GM12865 (cell line): ENCODE results near the gene ZP4.

Experiments used
- DNase-seq: peaks from one replicate; pipeline ENCODE4 v3.0.0; 2010; ENCODE audit warnings: low read depth
- H3K4me3 ChIP-seq: 2 replicates; pipeline ENCODE4 v1.5.1; 2011; ENCODE audit warnings: mild to moderate bottlenecking, low read depth, low read length, control low read depth
- TF ChIP-seq, protein P1 (sequence below): IDR thresholded peaks from 2 replicates; pipeline ENCODE4 v1.5.1; 2011; ENCODE audit warnings: low read length, control low read depth, low read depth, inconsistent platforms; ENCODE audit not compliant: insufficient read depth; ENCODE audit errors: missing control alignments

ZP4 gene

DNA sequence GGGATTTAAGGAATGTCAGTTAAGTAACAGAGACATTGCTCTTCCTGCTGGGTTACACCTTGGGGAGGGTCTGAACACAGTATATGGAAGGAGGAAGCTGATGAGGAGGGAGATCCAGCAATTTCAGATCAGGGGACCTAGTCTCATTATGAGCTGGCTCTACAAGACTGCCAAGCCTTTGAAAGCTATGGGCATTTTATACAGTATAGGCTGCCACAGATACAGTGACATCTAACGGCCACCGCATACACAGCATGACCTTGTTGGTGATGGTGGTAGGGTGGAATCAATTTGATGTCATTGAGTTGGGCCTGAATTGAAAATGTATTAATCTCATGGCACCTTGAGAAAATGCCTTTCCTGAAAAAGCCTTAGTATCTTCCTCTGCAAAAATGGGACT lies 22.6 kb upstream of the ZP4 start:
- TF ChIP-seq, protein P1, sequence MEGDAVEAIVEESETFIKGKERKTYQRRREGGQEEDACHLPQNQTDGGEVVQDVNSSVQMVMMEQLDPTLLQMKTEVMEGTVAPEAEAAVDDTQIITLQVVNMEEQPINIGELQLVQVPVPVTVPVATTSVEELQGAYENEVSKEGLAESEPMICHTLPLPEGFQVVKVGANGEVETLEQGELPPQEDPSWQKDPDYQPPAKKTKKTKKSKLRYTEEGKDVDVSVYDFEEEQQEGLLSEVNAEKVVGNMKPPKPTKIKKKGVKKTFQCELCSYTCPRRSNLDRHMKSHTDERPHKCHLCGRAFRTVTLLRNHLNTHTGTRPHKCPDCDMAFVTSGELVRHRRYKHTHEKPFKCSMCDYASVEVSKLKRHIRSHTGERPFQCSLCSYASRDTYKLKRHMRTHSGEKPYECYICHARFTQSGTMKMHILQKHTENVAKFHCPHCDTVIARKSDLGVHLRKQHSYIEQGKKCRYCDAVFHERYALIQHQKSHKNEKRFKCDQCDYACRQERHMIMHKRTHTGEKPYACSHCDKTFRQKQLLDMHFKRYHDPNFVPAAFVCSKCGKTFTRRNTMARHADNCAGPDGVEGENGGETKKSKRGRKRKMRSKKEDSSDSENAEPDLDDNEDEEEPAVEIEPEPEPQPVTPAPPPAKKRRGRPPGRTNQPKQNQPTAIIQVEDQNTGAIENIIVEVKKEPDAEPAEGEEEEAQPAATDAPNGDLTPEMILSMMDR = no peak
- no peak for DNase-seq
- no peak overlapping the region for H3K4me3 ChIP-seq

DNA sequence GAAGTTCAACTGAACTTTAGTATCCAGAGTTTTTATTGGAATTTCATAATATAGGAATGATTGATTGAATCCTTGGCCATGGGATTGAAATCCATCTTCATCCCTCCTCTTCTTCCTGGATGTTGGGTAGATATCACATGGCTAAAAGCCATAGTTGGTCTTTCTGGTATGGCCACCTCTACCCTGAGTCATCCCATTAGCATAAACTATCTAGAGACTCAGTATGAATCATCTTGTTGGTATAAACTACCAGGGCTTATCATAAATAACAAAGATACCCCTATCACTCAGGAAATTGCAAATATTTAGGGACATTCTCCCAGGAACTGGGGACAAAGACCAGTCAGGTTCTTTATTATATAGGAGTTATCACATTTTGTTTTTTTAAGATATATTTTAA lies 21.2 kb upstream of the ZP4 start:
- no peak for DNase-seq
- TF ChIP-seq, protein P1 = no peak
- no peak overlapping the region for H3K4me3 ChIP-seq

DNA sequence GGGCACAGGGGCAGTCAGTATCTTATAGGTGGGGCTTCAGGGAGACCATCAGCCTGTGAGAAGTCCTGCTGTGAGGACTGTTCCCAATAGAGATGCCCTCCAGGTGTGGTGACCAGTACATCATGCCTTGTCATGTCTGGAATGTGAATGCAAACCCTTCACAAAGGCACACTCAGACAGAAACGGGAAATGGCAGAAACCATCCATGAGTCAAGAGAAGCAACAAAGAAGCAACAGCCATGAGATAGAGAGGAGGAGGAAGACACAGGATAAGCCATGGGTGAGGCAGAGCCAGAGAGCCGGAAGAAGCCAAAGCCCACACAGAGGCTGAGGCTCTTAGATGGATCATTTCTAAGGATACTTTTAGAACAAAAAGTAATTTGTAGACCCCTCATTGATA lies 20.1 kb upstream of the ZP4 start:
- no peak for DNase-seq
- H3K4me3 ChIP-seq = no peak overlapping the region
- TF ChIP-seq, protein P1 = no peak

DNA sequence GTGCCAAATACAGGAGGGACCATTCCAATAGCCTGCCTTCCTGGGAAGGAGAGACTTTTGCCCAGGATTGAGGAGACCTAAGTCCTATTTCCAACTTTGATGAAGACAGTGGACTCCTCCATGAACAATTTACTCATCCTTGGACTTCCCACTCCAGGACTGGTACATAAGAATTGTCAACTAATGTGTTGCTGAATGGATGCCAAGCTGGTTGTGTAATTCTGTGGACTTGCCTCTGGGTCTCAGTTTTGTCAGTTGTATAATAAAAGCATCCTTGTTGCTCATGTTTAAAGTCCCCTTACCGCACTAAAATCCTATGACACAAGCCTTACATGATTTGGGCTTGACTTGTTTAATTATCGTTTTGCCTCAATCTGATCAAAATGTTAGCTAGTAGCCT lies 13.2 kb upstream of the ZP4 start:
- TF ChIP-seq, protein P1 = no peak
- no peak overlapping the region for H3K4me3 ChIP-seq
- no peak for DNase-seq

DNA sequence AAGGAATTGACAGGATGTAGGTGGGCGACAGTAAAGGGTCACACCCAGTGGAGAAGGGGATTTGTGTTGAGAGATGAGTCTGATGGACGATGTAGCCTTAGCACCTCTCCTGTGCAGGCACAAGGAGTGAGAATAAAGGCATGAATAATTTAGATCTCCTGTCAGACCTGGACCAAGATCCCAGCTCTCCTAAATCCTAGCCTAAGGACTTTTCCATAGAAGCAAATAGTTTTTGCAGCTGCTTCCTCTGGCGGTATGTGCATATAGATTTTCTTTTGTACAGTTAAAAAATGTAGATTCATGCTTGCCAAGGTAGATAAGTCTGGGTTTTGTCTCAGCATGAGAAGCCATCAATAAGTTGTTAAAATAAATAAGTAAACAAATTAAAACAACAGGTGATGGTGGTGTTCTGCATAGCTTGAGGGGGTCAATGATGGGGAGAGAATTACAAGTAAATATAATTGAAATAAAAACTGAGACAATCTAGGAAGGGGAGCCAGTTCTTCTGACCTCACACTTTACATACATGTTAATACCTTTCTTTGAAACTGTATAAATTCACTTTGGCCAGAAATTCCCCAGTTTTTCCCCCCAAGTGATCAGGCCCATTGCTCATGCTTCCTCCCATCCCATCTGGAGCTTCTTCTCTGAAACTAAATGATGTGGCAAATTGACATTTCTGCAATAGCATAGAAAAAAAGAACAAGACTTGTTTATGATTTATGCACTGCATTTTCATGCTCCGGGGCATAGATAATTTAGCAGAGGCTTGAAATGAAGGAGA lies 12.4 kb upstream of the ZP4 start:
- H3K4me3 ChIP-seq = no peak overlapping the region
- DNase-seq = no peak
- TF ChIP-seq, protein P1 = no peak

DNA sequence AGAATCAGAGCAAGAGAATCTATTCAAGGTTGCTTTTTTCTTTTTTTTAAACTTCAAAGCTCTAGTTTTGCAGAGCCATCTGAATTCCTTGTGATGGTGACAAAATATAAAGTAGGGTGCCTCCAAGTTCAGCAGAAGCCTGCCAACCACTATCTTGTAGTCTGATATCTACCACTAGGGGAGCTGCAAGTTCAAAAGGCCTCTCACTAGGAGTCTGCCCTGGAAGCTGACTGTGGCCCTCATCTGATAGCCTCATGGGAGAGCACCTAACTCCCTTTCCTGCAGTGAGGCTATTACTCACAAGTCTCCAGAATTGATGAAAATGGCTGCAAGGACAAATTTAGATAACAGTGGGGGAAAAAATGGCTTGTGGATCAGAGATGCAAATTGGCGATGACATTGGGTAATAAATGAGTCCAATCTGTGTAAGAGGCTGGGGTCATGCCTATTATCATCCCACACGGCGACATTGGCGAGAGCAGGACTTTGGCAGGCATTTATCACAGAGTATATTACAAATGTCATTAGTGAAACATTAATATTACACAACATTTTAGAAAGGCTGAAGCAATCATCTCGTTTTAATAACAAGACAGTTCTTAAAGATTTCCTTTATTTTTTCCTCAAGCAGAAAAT lies 10.7 kb upstream of the ZP4 start:
- H3K4me3 ChIP-seq = no peak overlapping the region
- TF ChIP-seq, protein P1 = peak; percentile 50
- DNase-seq = peak; percentile 2
